Forelimb muscle (tissue), 1 donor: ENCODE results near the gene MIPEP. TPM values are rescaled to one million over a fixed set of nuclear protein-coding genes. Genes with fewer than 3 reads are reported as not detected.

Experiments used
- DNase-seq: peaks from one replicate; pipeline ENCODE4 v3.0.0-alpha.2; 2013; ENCODE audit warnings: low read depth
- polyA plus RNA-seq: library from polyadenylated mRNA; unstranded; fragments of 120-200 nt; gene quantifications from one replicate; pipeline ENCODE4 v1.2.1, GENCODE V29; 2013; ENCODE audit not compliant: insufficient read length

MIPEP gene
- polyA plus RNA-seq, 1 donor: 7.9 TPM

DNA sequence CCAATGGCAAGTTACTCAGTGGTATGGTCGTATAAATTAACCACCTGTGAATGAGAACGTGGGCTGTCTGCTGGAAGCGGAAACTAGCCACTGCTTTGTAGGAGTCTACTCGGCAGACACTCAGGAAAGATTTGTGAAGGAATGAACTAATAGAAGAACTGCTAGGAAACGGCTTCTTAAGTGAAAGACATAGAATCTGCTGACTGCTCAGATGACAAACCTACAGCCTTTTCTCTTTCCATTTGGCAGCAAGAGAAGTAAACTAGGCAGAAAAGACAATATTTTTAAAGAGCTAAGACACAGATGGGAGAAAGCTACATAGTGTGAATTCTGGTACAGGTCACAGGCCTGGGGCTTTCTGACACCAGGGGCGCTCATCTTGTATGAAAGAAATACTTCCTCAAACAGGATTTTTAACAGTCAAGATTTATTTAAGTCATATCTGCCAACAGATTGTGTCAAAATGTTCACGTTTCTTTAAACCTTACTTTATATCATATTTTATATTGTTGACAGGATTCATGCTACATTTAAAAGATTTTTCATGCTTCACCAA is 78.4 kb downstream of the MIPEP start:
- DNase-seq: no peak

DNA sequence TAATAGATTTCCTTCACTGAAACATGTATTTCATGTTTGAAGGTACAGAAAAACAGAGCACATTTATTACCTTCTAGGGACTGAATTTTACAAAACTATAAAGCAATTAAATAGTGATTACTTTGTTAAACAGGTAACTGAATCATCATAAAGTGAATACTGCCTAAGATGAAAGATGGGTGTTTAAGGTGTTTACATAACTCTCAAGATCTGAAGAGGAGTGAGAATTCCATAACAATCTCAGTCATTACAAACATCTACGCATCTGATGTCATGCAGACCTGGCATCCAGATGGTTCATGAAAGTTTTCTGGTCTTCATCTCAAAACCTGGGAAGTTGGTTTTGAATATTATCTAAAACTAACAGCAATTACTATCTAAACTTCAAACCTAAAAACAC is 80.4 kb downstream of the MIPEP start:
- DNase-seq: no peak

DNA sequence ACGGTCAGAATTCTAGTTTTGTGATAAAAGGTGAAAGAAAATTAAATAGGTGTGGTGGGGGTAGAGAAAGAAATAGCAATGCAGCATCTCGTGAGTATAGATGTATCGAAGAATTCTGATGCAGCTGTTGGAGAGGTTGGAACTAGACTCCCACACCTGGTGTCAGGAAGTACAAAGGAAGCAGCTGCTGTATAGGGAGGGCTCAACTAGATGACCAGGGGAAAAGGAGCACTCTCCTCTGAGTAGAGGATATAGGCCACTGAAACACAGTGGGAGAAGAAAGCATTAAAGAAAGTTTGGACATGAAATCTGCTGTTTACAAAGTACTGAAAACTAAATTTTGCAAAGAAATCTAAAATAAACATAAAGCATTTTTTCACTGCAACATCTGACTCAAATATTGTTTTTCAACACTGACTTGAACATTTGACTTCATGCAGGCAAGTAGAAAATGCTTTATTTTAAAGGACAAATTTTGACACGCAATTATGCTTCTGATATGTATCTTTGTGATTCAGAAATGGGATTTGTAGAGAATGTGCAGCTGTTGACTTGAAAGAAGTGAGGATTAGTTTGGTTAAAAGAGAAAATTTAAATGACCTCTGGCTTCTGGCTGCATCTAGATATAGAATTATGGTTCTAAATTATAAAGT is 82.2 kb downstream of the MIPEP start:
- DNase-seq: no peak

DNA sequence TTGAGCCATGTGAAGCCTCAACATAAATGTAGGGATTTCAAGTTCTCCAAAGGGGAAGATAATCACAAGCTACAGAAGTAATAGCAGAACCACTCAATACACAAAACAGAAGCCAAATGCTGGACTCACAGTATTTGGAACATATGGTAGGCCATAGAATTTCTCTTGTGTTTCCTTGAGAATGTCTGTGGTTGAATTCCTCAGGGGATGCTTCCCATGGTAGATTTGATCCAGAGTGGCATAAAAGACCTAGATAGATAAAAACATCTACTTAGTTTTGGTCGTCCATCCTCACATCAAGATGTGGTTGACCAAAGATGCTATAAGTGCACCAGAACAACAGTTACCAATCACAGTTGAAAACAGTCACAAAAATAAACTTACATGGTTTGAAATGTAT is 83.4 kb downstream of the MIPEP start:
- DNase-seq: no peak

DNA sequence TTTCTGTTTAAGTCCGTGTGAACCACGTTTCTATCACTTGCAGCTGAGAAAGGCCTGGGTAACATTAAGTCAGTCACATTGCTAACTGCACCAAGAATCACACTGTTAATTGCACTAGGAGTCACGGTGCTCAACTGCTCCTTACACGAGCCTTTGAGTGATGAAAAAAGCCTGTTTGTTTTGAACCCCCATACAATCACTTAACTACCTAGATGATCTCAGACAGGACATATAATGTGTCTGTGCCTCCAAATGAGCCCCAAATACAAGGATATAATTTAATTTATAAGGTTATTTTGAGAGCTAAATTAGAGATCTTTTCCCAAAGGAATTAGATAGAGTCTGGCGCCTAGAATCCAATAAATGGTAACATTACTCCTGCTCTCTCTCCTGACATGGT is 84.1 kb downstream of the MIPEP start:
- DNase-seq: no peak

DNA sequence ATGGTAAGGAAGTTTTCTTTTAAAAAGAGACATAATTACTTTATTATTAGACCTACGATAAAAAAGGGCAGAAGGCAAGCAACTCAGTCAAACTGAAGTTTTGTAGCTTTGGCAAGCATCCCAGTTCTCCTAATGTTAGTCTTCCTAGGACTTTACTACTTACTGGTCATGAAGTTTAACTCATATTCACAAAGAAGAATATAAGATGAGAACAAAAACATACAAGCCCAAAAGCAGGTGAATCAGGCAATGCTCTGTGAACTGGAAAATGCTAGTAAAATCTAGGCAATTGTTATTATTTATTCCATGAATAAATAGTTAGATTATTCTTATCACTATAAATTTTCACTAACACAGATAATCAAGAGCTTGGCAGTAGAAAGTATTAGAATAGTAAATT is 85.0 kb downstream of the MIPEP start:
- DNase-seq: no peak

DNA sequence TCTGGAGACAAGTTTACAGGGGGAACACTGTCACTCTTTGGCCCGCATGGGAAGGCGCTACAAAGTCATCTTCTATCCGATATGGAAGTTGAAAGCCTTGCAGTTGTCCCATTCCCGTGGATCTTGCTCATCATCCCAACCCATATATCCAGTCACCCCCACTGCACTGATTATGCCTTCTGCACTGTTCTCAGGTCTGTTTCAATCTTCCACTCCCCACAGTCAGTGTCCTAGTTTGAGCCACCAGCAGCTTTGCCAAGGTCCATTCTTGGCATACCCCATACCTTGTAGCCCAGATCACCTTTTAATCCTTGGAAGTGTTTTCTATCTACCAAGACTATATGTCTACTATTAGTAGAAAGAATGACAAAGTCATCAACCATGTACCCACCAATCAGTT is 88.1 kb downstream of the MIPEP start:
- DNase-seq: no peak

DNA sequence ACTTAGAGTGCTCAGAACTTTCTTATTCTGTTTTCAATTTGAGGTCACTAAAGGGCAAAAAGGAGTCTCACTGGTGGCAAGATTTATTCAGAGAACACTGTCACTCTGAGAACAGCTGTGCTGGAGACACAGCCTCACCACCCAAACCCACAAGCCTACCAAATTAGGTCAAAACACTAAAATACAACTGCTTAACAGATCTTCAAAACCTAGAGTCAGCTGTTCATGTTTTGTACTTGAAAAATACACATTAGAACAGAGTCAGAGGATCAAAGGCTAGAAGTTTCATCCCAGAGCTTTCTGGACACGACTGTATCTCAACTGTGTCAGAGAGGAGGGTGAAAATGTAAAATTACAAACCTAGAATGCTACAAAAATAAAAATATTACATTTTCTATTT is 89.3 kb downstream of the MIPEP start:
- DNase-seq: no peak

DNA sequence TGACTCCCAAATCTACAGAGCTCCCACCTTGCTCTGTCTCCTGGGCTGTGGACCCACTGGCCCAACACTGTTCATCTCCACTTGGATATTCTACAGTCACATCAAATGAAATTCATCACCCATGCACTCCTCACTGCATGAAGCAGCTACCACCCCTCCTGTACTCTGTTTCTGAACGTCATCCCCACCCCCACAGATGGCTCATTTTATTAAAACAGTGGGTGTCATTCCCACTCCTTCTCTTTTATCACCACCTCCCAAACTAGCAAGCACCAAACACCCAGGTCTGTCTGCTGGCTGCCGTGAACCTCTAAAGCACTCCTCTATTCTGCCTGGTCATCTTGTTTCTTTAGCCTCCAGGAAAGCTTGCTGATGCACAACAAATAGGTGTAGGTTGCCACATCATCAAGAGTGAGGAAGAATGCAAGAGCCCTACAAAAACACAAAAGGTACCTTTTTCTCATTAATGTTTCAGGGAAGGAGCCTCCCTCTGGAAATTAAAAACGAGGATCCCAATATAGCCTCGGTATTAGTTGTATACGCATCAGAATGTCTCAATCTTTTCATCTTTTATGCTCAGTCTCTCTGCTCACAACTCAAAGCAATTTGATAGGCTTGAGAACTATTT is 91.8 kb downstream of the MIPEP start:
- no peak for DNase-seq

DNA sequence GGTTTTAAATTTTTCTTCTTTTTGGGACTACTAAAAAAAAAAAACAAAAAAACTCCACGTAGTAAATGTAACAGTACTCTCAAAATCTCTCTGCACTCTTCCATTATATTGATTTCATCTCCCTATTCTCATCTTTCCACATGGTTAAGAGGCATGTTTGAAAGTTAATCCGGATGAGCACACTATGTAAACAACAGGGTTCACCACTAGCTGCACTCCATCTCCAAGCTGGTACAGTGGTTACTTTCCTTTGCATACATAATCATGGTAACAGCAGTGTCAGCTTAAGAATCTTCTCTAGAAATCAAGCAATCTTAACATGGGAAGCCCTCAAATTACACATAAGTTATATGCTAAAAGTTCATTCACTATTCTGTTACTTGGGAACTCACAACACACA is 92.6 kb downstream of the MIPEP start:
- no peak for DNase-seq

DNA sequence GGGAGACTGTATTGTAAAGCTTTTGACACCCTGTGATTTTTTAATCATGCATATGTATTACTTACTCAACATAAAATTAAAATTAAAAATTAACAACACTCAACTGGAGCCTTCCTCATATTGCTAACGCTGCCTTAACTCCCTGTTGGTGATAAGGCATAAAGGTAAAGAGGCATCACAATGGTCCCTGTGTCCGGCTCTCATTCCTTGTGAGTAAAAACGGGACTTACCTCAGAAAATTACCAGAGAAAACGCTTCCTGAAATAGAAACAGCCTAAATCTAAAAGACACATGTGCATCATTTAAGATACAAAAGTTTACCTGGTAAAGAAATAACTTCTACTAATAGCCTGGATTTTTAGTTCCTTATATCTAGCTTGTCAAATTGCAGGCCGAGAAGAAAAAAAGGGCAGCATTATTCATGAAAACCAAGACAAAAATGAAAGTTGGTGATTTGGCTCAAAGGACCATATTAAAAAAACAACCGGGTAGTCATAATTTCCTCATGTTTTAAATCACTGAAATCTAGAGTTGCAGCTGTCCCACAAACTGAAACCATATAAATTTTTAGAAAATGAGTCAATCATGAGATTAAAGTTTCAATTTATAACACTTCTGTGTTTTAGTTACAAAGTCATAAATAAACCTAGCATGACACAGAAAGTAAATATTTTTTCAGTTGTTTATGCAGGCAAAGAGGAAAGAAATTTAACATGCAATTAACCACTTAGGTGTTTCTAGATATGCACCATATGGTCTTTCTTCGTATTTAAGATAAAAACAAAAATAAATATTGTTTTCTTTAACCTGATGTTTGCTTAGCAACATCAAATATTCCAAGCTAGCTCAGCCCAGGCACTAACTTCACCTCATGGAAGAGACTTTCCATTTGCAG is 94.7 kb downstream of the MIPEP start:
- no peak for DNase-seq

DNA sequence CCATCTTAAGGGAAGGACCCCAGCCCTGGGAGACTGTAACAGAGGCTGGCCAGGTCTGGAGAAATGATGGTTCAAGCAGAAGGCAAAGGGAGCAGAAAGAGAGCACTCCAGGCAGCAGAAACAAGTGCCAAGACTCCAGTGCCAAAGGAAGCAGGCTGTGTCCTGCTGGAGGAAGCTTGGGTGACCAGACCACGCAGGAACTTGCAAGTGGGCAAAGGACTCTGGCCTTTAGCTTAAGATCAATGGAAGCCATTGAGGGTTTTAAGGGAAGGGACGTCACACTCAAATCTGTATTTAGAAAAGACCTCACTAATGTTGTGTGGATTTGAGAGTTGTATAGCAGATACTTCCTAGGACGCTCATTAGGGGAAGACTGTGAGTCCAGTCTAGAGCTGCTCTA is 95.5 kb downstream of the MIPEP start:
- no peak for DNase-seq

DNA sequence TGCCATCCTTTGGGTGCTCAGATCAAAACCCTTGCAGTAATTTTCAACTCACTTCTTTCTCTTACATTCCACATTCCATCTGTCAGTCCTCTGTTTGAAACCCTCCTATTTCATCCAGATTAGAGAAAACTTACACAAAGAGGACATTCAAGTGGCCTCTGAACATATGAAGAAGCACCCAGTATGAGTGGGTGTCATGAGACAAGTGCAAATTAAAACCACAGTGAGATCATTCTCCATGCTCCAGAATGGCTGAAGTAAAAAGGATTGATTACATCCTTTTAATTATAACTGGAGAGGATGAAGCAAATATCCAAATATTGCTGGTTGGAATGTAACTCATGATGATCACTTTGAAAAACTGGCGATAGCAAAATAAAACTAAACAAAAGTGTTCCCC is 96.5 kb downstream of the MIPEP start:
- DNase-seq: no peak

DNA sequence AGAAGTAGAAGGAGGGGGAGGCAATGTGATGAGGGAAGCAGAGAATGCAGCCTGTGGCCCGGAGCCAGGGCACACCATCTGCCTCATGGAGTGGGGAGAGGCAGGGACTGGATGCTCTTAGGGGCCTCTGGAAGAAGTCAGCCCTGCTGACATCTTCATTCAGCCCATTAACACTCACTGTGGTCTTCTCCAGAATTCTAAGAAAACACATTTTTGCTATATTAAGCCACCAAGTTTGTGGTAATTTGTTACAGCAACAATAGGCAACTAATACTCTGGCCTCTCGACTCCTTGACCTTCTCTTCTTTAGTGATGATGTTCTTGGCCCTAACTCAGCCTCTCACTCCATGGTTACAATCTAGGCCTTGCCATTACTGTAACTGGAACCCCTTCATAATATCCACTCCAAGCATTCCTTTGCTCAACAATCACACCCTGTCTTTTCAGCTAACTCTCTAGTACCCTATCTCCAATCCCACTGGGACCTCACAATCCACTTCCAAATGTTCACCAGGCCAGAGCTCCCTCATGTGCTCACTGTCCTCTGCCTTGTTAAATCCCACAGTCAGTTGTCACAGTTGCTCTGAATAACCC is 98.5 kb downstream of the MIPEP start:
- DNase-seq: no peak

DNA sequence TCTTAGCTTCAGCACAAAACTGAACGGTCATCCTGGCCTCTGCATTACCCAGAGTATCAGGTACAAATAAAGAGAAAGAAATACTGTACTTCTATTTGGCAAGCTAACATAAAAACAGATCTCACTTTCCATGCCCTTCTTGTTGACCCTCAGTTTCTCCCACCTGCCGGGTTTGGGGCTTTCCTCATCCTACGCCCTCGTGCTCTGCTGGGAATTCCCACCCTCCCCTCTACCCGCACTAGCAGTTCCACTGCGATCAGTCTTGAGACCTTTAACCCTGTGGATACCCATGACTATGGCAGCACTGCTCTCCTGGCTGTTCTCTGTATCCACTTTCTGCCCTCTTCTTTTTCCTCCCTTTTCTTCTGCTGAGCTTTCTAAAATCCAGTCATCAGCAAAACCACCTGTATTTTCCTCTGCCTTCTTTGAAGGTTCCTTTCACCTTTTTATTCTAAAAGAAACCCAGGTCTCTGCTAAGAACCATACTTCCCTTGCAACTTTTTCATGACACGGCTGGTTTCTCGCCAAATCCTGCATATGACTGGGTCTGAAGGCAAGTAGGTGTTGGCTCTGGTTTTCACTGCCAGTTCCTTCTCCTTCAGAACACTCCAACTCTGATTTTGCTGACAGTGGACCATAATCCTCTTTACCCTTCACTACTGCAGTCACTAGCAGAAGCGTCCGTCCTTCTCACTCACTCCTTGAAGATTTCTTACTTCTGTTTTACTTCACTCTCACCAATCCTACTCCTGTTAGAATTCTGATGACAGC is 99.4 kb downstream of the MIPEP start:
- no peak for DNase-seq

DNA sequence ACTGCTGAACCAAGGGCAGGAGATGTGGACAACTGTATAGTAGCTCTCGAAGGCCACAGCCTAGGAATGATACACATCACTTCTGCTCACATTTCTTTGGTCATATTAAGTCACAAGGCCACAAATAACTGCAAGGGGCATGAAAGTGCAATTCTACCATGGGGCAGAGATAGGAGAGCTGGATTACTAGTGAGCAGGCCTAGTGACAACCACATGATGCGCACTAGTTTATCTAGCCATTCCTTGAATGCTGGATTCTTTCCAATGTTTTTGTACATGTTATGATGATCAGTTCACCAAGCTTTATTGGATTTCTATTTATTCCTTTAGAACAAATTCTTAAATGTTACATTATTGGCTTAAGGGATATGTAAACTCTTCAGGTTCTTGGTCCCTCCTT is 100.7 kb downstream of the MIPEP start:
- no peak for DNase-seq

DNA sequence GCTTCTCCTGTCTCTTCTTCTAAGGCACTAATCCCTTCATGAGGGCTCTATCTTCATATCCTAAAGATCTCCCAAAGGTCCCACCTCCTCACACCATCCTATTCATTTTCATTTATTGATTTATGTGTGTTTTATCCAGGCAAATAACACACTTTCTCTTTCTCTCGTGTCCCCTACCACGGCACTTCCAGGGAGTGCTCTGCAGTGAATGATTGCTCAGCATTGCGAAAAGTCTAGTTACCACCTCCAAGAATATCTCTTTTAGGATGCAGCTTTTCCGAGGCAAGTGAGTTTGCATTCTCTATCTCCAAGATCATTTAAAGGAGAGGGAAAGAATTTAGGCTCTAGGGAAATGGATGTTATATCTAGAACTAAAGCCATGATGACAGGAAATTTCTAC is 101.7 kb downstream of the MIPEP start:
- DNase-seq: no peak

DNA sequence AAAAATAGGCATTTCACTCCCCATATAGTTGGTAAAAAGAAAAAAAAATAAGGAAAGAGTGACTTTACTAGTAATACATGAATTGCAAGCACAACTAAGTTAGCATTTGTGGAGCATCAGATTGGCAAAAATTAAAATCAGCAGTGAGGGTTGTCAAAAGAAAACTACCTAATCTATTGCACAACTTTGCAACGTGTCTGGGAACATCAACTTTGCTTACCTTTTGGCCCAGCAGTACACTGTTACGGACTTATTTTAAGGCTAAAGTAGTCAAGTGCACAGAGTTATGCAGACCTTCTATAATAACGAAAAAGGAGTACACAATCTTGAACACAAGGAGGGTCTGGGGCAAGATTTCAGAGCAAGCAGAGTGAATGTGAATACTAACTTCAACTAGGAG is 102.6 kb downstream of the MIPEP start:
- no peak for DNase-seq

DNA sequence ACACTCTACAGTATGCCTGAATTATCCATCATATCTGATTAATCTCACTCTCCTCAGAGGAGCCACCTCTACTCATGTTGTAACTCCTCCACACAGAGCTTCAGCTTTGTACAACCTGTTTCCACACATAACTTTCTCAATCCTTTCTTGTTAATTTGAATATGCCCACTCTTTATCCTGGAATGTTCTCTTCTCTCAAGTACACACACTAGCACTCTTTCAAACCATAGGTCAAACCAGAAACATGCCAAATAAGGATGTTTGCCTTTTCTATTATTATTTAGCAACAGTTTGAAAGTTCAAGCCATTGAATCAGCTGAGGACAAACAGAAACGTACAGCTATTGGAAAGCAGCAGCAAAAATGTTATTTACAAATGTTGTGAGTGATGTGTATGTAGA is 110.3 kb downstream of the MIPEP start:
- no peak for DNase-seq

DNA sequence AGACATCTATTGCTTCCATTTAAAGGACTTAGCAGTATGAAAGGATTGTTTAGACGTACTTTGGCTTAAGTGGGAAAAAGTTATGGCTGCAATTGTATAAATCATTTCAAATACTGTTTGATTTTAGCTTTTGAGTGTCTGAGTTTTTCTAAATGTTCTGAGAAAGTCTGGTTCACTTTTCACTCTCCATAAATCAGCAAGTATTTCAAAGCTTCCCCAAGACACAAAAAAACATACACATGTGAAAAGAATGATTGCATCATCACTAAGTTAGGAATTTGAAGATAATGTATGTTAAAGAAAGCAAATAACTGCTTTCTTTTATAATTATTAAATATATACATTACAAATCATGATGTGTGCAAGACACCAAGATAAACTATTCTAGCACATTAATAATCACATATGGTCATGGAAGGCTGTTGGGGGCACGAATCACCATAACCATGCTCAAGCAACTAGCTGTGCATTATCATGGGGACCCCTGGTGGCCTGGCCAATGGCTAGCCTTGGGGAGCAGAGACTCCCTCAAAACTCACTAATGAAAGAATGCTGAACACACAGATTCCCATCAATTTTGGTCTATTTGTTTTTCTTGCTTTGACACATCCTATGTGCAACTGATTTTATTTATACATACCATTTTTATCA is 111.1 kb downstream of the MIPEP start:
- DNase-seq: no peak

DNA sequence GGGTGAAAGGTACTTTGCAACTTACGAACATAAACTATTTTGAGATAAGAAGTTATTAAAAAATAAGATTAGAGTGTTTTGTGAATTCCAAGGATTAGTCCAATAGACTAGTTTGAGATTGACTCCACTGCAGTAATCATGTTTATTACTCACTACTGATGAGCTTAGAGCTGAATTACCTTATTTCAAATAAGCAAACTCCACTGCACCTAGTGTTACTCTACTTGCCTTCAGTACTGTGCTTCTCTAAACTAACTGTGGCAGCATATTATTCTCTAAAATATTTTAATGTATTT is 111.7 kb downstream of the MIPEP start:
- DNase-seq: no peak
